ENCODE results near the gene TSACC.

GRCh38 chr1:156392452-156392853 lies 54.1 kb downstream of the TSACC start:
- TF ChIP-seq, protein P1, sequence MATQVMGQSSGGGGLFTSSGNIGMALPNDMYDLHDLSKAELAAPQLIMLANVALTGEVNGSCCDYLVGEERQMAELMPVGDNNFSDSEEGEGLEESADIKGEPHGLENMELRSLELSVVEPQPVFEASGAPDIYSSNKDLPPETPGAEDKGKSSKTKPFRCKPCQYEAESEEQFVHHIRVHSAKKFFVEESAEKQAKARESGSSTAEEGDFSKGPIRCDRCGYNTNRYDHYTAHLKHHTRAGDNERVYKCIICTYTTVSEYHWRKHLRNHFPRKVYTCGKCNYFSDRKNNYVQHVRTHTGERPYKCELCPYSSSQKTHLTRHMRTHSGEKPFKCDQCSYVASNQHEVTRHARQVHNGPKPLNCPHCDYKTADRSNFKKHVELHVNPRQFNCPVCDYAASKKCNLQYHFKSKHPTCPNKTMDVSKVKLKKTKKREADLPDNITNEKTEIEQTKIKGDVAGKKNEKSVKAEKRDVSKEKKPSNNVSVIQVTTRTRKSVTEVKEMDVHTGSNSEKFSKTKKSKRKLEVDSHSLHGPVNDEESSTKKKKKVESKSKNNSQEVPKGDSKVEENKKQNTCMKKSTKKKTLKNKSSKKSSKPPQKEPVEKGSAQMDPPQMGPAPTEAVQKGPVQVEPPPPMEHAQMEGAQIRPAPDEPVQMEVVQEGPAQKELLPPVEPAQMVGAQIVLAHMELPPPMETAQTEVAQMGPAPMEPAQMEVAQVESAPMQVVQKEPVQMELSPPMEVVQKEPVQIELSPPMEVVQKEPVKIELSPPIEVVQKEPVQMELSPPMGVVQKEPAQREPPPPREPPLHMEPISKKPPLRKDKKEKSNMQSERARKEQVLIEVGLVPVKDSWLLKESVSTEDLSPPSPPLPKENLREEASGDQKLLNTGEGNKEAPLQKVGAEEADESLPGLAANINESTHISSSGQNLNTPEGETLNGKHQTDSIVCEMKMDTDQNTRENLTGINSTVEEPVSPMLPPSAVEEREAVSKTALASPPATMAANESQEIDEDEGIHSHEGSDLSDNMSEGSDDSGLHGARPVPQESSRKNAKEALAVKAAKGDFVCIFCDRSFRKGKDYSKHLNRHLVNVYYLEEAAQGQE (IDR thresholded peaks at IDR 0.05) = no peak
- no peak for TF ChIP-seq CTCF (IDR thresholded peaks at IDR 0.05; ENCODE audit: low read depth, low read length, missing input control)
- TF ChIP-seq GABPA (IDR thresholded peaks at IDR 0.05 in 1 of 2, conservative IDR thresholded peaks at IDR 0.05 in 1 of 2) = no peak
